NCI-H2196 treated with DMSO at 0.1 percent for 48 hours (cell line): Measurements from ENCODE around the gene PAPLN.

Experiments
- DNase-seq: peaks from one replicate; lab custom pipeline; 2025; ENCODE audit not compliant: unreplicated experiment; lab: John Stamatoyannopoulos, UW

Gene PAPLN

GRCh38 chr14:73227812-73228781 lies 9.2 kb upstream of the PAPLN start:
- no peak for DNase-seq

GRCh38 chr14:73230051-73230450 lies 7.3 kb upstream of the PAPLN start:
- no peak for DNase-seq

- no peak for DNase-seq
These were observed 5.1 kb upstream of the PAPLN start for GRCh38 chr14:73231981-73232851.

GRCh38 chr14:73232984-73233383 lies 4.3 kb upstream of the PAPLN start:
- DNase-seq = no peak

- DNase-seq = no peak
These were observed 3.7 kb upstream of the PAPLN start for GRCh38 chr14:73233564-73233963.

- no peak for DNase-seq
These were observed 3.3 kb upstream of the PAPLN start for GRCh38 chr14:73234029-73234428.

GRCh38 chr14:73234586-73235394 lies 2.5 kb upstream of the PAPLN start:
- no peak for DNase-seq

- DNase-seq = no peak
These were observed 1.7 kb upstream of the PAPLN start for GRCh38 chr14:73235531-73236155.

- no peak for DNase-seq
These were observed 1.1 kb upstream of the PAPLN start for GRCh38 chr14:73236157-73236556.

GRCh38 chr14:73236752-73237218 lies 521 bp upstream of the PAPLN start:
- DNase-seq = no peak

- DNase-seq = no peak
These were observed 599 bp downstream of the PAPLN start for GRCh38 chr14:73237786-73238423.

GRCh38 chr14:73238424-73238852 lies 1.1 kb downstream of the PAPLN start:
- no peak for DNase-seq

GRCh38 chr14:73238941-73239340 lies 1.6 kb downstream of the PAPLN start:
- DNase-seq = no peak

- no peak for DNase-seq
These were observed 2.3 kb downstream of the PAPLN start for GRCh38 chr14:73239393-73240241.

GRCh38 chr14:73240816-73241480 lies 3.6 kb downstream of the PAPLN start:
- DNase-seq = no peak

GRCh38 chr14:73241481-73242165 lies 4.3 kb downstream of the PAPLN start:
- no peak for DNase-seq

- no peak for DNase-seq
These were observed 5.1 kb downstream of the PAPLN start for GRCh38 chr14:73242357-73242901.

- no peak for DNase-seq
These were observed 6.0 kb downstream of the PAPLN start for GRCh38 chr14:73243341-73243740.
